Chondrocyte (in vitro differentiated cells): Measurements from ENCODE around the gene CD40. TPM values are rescaled to one million over a fixed set of nuclear protein-coding genes. Genes with fewer than 3 reads are reported as not detected.

Experiments
- DNase-seq: peaks from one replicate; pipeline ENCODE4 v3.0.0; 2021; ENCODE audit warnings: mixed read lengths, low spot score
- H3K27ac Mint-ChIP-seq: one replicate; pipeline ENCODE4 v1.8.0; 2021; ENCODE audit warnings: mild to moderate bottlenecking, moderate library complexity, mixed read lengths; ENCODE audit not compliant: unreplicated experiment
- H3K27me3 Mint-ChIP-seq: 2 replicates; pipeline ENCODE4 v1.8.0; 2021; ENCODE audit warnings: low read depth, mixed read lengths
- H3K36me3 Mint-ChIP-seq: 2 replicates; pipeline ENCODE4 v1.8.0; 2021; ENCODE audit warnings: low read depth, mixed read lengths
- H3K4me1 Mint-ChIP-seq: 2 replicates; pipeline ENCODE4 v1.8.0; 2021; ENCODE audit warnings: low read depth, mild to moderate bottlenecking, mixed read lengths
- H3K4me3 Mint-ChIP-seq: one replicate; pipeline ENCODE4 v1.8.0; 2021; ENCODE audit warnings: mild to moderate bottlenecking, moderate library complexity, mixed read lengths; ENCODE audit not compliant: unreplicated experiment
- H3K9me3 Mint-ChIP-seq: 2 replicates; pipeline ENCODE4 v1.8.0; 2021; ENCODE audit warnings: low read depth, mixed read lengths
- CTCF ChIP-seq: fragments of 200-600 bp; sonication (generic); IDR thresholded peaks from 2 replicates; pipeline ENCODE4 v1.5.0; 2021; ENCODE audit warnings: antibody characterized with exemption, mild to moderate bottlenecking, moderate library complexity
- total RNA-seq: library from RNA; stranded (reverse); gene quantifications from 3 replicates; pipeline ENCODE4 v1.2.1, GENCODE V29; 2021

CD40 gene
- total RNA-seq, 1 donor from 2014 or later: 2.5 TPM

- Mint-ChIP-seq H3K4me3 (no peak overlapping the region), H3K9me3 (no peaks in the 10 kb centered on the region), H3K27ac (no peak overlapping the region), H3K27me3 (no peaks in the 10 kb centered on the region), H3K36me3 (peaks cover 4% of the 10 kb centered on the region), H3K4me1 (peaks cover 48% of the 10 kb centered on the region)
- TF ChIP-seq CTCF: no peak
- no peak for DNase-seq
Measured at GRCh38 chr20:46083101-46083500, 35.0 kb upstream of the CD40 start.

- no peak overlapping the region for H3K4me3 Mint-ChIP-seq
- H3K9me3 Mint-ChIP-seq: no peaks in the 10 kb centered on the region
- H3K4me1 Mint-ChIP-seq: peaks cover 53% of the 10 kb centered on the region
- TF ChIP-seq CTCF: no peak
- H3K27ac Mint-ChIP-seq: no peak overlapping the region
- no peak for DNase-seq
- H3K27me3 Mint-ChIP-seq: no peaks in the 10 kb centered on the region
- peaks cover 4% of the 10 kb centered on the region for H3K36me3 Mint-ChIP-seq
Measured at GRCh38 chr20:46083531-46084061, 34.5 kb upstream of the CD40 start.

GRCh38 chr20:46084805-46085178 lies 33.3 kb upstream of the CD40 start:
- no peak for TF ChIP-seq CTCF
- Mint-ChIP-seq H3K36me3 (no peaks in the 10 kb centered on the region), H3K27me3 (no peaks in the 10 kb centered on the region), H3K9me3 (no peaks in the 10 kb centered on the region), H3K4me1 (peaks cover 56% of the 10 kb centered on the region), H3K27ac (no peak overlapping the region), H3K4me3 (no peak overlapping the region)
- no peak for DNase-seq

- H3K9me3 Mint-ChIP-seq: no peaks in the 10 kb centered on the region
- H3K27ac Mint-ChIP-seq: peak overlapping the region; percentile 29
- H3K27me3 Mint-ChIP-seq: no peaks in the 10 kb centered on the region
- no peak for DNase-seq
- no peak overlapping the region for H3K4me3 Mint-ChIP-seq
- no peaks in the 10 kb centered on the region for H3K36me3 Mint-ChIP-seq
- H3K4me1 Mint-ChIP-seq: peaks cover 61% of the 10 kb centered on the region
- TF ChIP-seq CTCF: no peak
Measured at GRCh38 chr20:46085179-46085851, 32.8 kb upstream of the CD40 start.

- DNase-seq: no peak
- Mint-ChIP-seq H3K36me3 (no peaks in the 10 kb centered on the region), H3K27ac (peak overlapping the region; percentile 23), H3K27me3 (no peaks in the 10 kb centered on the region), H3K4me3 (no peak overlapping the region), H3K9me3 (no peaks in the 10 kb centered on the region), H3K4me1 (peaks cover 60% of the 10 kb centered on the region)
- TF ChIP-seq CTCF: peak; percentile 78
Measured at GRCh38 chr20:46087161-46087560, 31.0 kb upstream of the CD40 start.
